H9 (cell line): ENCODE results near the gene OR13C8. TPM values are rescaled to one million over a fixed set of nuclear protein-coding genes. Genes with fewer than 3 reads are reported as not detected.

Experiments used
- DNase-seq: peaks from one replicate; pipeline ENCODE4 v3.0.0-alpha.2; 2017
- H2AFZ ChIP-seq: one replicate; pipeline ENCODE4 v1.6.1; 2013; ENCODE audit warnings: mild to moderate bottlenecking, low read length, control low read depth, moderate library complexity
- H2AK5ac ChIP-seq: 2 replicates; pipeline ENCODE4 v1.6.1; 2013; ENCODE audit warnings: low read length, control low read depth, mixed read lengths; ENCODE audit not compliant: insufficient read length
- H2BK120ac ChIP-seq: one replicate; pipeline ENCODE4 v1.6.1; 2013; ENCODE audit warnings: low read depth, mild to moderate bottlenecking, low read length, control low read depth, inconsistent platforms; ENCODE audit not compliant: poor library complexity, severe bottlenecking
- H2BK12ac ChIP-seq: 2 replicates; pipeline ENCODE4 v1.6.1; 2013; ENCODE audit warnings: low read length, control low read depth, mixed read lengths, low read depth; ENCODE audit not compliant: insufficient read length
- H2BK15ac ChIP-seq: 2 replicates; pipeline ENCODE4 v1.6.1; 2013; ENCODE audit warnings: low read depth, low read length, control low read depth
- H2BK20ac ChIP-seq: one replicate; pipeline ENCODE4 v1.6.1; 2013; ENCODE audit warnings: low read depth, mild to moderate bottlenecking, low read length, control low read depth, inconsistent platforms; ENCODE audit not compliant: poor library complexity, severe bottlenecking
- H2BK5ac ChIP-seq: 2 replicates; pipeline ENCODE4 v1.6.1; 2013; ENCODE audit warnings: low read length, control low read depth, mixed read lengths; ENCODE audit not compliant: insufficient read length
- H3K14ac ChIP-seq: 2 replicates; pipeline ENCODE4 v1.6.1; 2013; ENCODE audit warnings: low read length, control low read depth; ENCODE audit not compliant: insufficient read depth
- H3K18ac ChIP-seq: 2 replicates; pipeline ENCODE4 v1.6.1; 2013; ENCODE audit warnings: low read depth, mild to moderate bottlenecking, mixed read lengths, low read length, control low read depth; ENCODE audit not compliant: insufficient read length
- H3K23ac ChIP-seq: 2 replicates; pipeline ENCODE4 v1.6.1; 2013; ENCODE audit warnings: low read length, control low read depth, mixed read lengths, low read depth; ENCODE audit not compliant: insufficient read length
- H3K23me2 ChIP-seq: 2 replicates; pipeline ENCODE4 v1.6.1; 2013; ENCODE audit warnings: low read depth, mild to moderate bottlenecking, mixed read lengths, low read length, control low read depth; ENCODE audit not compliant: insufficient read length, poor library complexity, severe bottlenecking
- H3K27ac ChIP-seq: 2 replicates; pipeline ENCODE4 v1.5.1; 2013; ENCODE audit warnings: low read length, control low read depth, mixed read lengths, low read depth; ENCODE audit not compliant: insufficient read length
- H3K27me3 ChIP-seq: 2 replicates; pipeline ENCODE4 v1.6.1; 2013; ENCODE audit warnings: low read length, control low read depth, inconsistent platforms; ENCODE audit not compliant: insufficient read depth
- H3K4ac ChIP-seq: 2 replicates; pipeline ENCODE4 v1.6.1; 2013; ENCODE audit warnings: low read depth, mild to moderate bottlenecking, control low read depth, inconsistent platforms, low read length, moderate library complexity
- H3K4me1 ChIP-seq: 2 replicates; pipeline ENCODE4 v1.6.1; 2013; ENCODE audit warnings: low read length, control low read depth, inconsistent platforms; ENCODE audit not compliant: insufficient read depth
- H3K4me2 ChIP-seq: 2 replicates; pipeline ENCODE4 v1.6.1; 2013; ENCODE audit warnings: low read length, control low read depth, mixed read lengths; ENCODE audit not compliant: insufficient read length, insufficient read depth
- H3K56ac ChIP-seq: 2 replicates; pipeline ENCODE4 v1.6.1; 2013; ENCODE audit warnings: low read depth, mild to moderate bottlenecking, mixed read lengths, low read length, control low read depth; ENCODE audit not compliant: insufficient read length
- H3K79me1 ChIP-seq: 2 replicates; pipeline ENCODE4 v1.6.1; 2013; ENCODE audit warnings: low read depth, mild to moderate bottlenecking, moderate library complexity, low read length, control low read depth, inconsistent platforms; ENCODE audit not compliant: insufficient read depth, poor library complexity, severe bottlenecking
- H3K79me2 ChIP-seq: 2 replicates; pipeline ENCODE4 v1.6.1; 2013; ENCODE audit warnings: low read length, control low read depth, inconsistent platforms; ENCODE audit not compliant: insufficient read depth
- H3K9ac ChIP-seq: 2 replicates; pipeline ENCODE4 v1.6.1; 2013; ENCODE audit warnings: low read length, control low read depth, mixed read lengths; ENCODE audit not compliant: insufficient read length; ENCODE audit errors: extremely low read depth
- H3K9me3 ChIP-seq: one replicate; pipeline ENCODE4 v1.6.1; 2013; ENCODE audit warnings: low read depth, low read length, inconsistent platforms; ENCODE audit not compliant: control insufficient read depth
- H3T11ph ChIP-seq: one replicate; pipeline ENCODE4 v1.6.1; 2013; ENCODE audit warnings: mild to moderate bottlenecking, low read length, control low read depth, inconsistent platforms
- H4K20me1 ChIP-seq: one replicate; pipeline ENCODE4 v1.6.1; 2013; ENCODE audit not compliant: control insufficient read depth, insufficient read length, insufficient read depth
- H4K5ac ChIP-seq: 2 replicates; pipeline ENCODE4 v1.6.1; 2013; ENCODE audit warnings: low read depth, mild to moderate bottlenecking, mixed read lengths, low read length, control low read depth; ENCODE audit not compliant: insufficient read length
- H4K8ac ChIP-seq: replicated peaks from 2 replicates; pipeline ENCODE4 v1.6.1; 2013; ENCODE audit warnings: low read length, control low read depth, mixed read lengths, low read depth; ENCODE audit not compliant: insufficient read length
- H4K91ac ChIP-seq: 2 replicates; pipeline ENCODE4 v1.6.1; 2013; ENCODE audit warnings: low read depth, mild to moderate bottlenecking, moderate library complexity, mixed read lengths, low read length, control low read depth; ENCODE audit not compliant: insufficient read length
- H3K27ac Mint-ChIP-seq, 3 experiments: 2 replicates in 2 of 3; 3 replicates in 1 of 3; pipeline ENCODE4 v1.8.0; 2020 to 2021; ENCODE audit warnings: mixed read lengths in 3 of 3, mild to moderate bottlenecking in 1 of 3, moderate library complexity in 1 of 3
- H3K27me3 Mint-ChIP-seq: 2 replicates; pipeline ENCODE4 v1.8.0; 2021; ENCODE audit warnings: low read depth, mild to moderate bottlenecking, moderate library complexity, mixed read lengths
- H3K36me3 Mint-ChIP-seq, 3 experiments: 2 replicates in 2 of 3; 3 replicates in 1 of 3; pipeline ENCODE4 v1.8.0; 2020 to 2021; ENCODE audit warnings: low read depth in 3 of 3, mixed read lengths in 3 of 3; ENCODE audit not compliant: insufficient read depth in 1 of 3
- H3K4me1 Mint-ChIP-seq, 2 experiments: 2 replicates each; pipeline ENCODE4 v1.8.0; 2020; ENCODE audit warnings: mixed read lengths in 2 of 2
- H3K4me3 Mint-ChIP-seq, 2 experiments: 2 replicates in 1 of 2; 3 replicates in 1 of 2; pipeline ENCODE4 v1.8.0; 2020 to 2021; ENCODE audit warnings: mild to moderate bottlenecking in 2 of 2, mixed read lengths in 2 of 2, moderate library complexity in 1 of 2
- H3K9me3 Mint-ChIP-seq, 2 experiments: 2 replicates in 1 of 2; 3 replicates in 1 of 2; pipeline ENCODE4 v1.8.0; 2020; ENCODE audit warnings: mild to moderate bottlenecking in 2 of 2, mixed read lengths in 2 of 2, moderate library complexity in 1 of 2
- WGBS: extraction: QIAGEN DNeasy Blood & Tissue Kit; methylation state at CpG from one replicate; pipeline ENCODE4 v1.1.7; 2013; ENCODE audit warnings: missing lambda C conversion rate, low lambda C conversion rate, mixed read lengths; ENCODE audit not compliant: insufficient read length; ENCODE audit errors: extremely low coverage; 5-methylcytosine and 5-hydroxymethylcytosine counted together
- total RNA-seq: library from RNA; stranded (reverse); gene quantifications from 2 replicates; pipeline ENCODE4 v1.2.1, GENCODE V29; 2021
- TF ChIP-seq, protein P1 (sequence below): fragments of 200-600 bp; sonication (generic); conservative IDR thresholded peaks from 3 replicates; pipeline ENCODE4 v1.8.0; 2021; ENCODE audit warnings: antibody characterized with exemption, mild to moderate bottlenecking

OR13C8 gene
- total RNA-seq, 1 experiment from 2014 or later = not detected

DNA sequence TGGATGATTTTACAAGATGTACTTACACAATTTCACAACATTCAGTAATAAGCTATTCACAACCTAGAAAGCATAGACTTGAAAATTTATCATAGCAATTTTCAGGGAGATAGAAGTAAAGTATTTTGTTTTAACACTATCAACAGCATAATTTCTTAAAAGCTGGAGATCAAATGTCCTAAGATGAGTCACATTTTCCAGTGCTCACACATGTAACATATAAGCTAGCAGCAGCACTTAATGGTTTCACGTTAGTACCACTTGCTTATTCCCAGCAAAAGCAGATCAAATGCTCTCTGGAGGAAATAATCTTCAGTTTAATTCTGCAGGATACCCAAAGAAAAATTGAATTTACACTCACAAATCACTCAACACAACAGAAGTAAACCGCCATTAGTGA, 6.5 kb downstream of the OR13C8 start:
- TF ChIP-seq, protein P1, sequence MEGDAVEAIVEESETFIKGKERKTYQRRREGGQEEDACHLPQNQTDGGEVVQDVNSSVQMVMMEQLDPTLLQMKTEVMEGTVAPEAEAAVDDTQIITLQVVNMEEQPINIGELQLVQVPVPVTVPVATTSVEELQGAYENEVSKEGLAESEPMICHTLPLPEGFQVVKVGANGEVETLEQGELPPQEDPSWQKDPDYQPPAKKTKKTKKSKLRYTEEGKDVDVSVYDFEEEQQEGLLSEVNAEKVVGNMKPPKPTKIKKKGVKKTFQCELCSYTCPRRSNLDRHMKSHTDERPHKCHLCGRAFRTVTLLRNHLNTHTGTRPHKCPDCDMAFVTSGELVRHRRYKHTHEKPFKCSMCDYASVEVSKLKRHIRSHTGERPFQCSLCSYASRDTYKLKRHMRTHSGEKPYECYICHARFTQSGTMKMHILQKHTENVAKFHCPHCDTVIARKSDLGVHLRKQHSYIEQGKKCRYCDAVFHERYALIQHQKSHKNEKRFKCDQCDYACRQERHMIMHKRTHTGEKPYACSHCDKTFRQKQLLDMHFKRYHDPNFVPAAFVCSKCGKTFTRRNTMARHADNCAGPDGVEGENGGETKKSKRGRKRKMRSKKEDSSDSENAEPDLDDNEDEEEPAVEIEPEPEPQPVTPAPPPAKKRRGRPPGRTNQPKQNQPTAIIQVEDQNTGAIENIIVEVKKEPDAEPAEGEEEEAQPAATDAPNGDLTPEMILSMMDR = no peak
- no peak overlapping the region for H2AK5ac ChIP-seq

More for the DNA sequence above, 6.5 kb downstream of the OR13C8 start:
- H3K27ac Mint-ChIP-seq = no peak overlapping the region
- Histone ChIP-seq H3K79me1 (no peaks in the 10 kb centered on the region), H3K79me2 (no peaks in the 10 kb centered on the region), H4K8ac (no peak overlapping the region), H3K14ac (no peak overlapping the region), H3K4me1 (no peaks in the 10 kb centered on the region), H3K4me2 (no peak overlapping the region), H3T11ph (no peak overlapping the region), H3K27ac (no peak overlapping the region), H4K5ac (no peak overlapping the region), H2BK120ac (no peak overlapping the region), H3K23ac (no peak overlapping the region), H2AFZ (no peak overlapping the region), H3K56ac (no peak overlapping the region), H2BK20ac (no peak overlapping the region), H3K18ac (no peak overlapping the region), H3K23me2 (no peaks in the 10 kb centered on the region), H4K91ac (no peak overlapping the region), H3K27me3 (no peaks in the 10 kb centered on the region), H2BK12ac (no peak overlapping the region), H4K20me1 (no peaks in the 10 kb centered on the region), H3K9me3 (no peaks in the 10 kb centered on the region), H3K4ac (no peak overlapping the region), H3K9ac (no peak overlapping the region), H2BK5ac (no peak overlapping the region), H2BK15ac (no peak overlapping the region)
- H3K36me3 Mint-ChIP-seq = no peaks in the 10 kb centered on the region; a peak in 1 of 7 replicates
- no peak overlapping the region for H3K4me3 Mint-ChIP-seq
- peaks cover 9 to 15% of the 10 kb centered on the region in 2 experiments; a peak in 3 of 5 replicates for H3K9me3 Mint-ChIP-seq
- WGBS = no CpG with 5 or more reads among the region's 2 CpGs
- no peaks in the 10 kb centered on the region for H3K4me1 Mint-ChIP-seq
- DNase-seq = no peak
- no peaks in the 10 kb centered on the region for H3K27me3 Mint-ChIP-seq
